LHCN-M2 (cell line): ENCODE results near the gene RBP3. TPM values are rescaled to one million over a fixed set of nuclear protein-coding genes. Genes with fewer than 3 reads are reported as not detected.

Experiments
- DNase-seq: peaks from one replicate; pipeline ENCODE4 v3.0.0-alpha.2; 2012; ENCODE audit warnings: low read depth
- total RNA-seq: library from RNA; depleted of rRNA; stranded (reverse); fragments of >200 nt; gene quantifications from 2 replicates; pipeline ENCODE4 v1.2.3, GENCODE V29; 2014; rRNA removed

The RBP3 gene
- total RNA-seq, 1 experiment from 2014 or later, result not detected

DNA sequence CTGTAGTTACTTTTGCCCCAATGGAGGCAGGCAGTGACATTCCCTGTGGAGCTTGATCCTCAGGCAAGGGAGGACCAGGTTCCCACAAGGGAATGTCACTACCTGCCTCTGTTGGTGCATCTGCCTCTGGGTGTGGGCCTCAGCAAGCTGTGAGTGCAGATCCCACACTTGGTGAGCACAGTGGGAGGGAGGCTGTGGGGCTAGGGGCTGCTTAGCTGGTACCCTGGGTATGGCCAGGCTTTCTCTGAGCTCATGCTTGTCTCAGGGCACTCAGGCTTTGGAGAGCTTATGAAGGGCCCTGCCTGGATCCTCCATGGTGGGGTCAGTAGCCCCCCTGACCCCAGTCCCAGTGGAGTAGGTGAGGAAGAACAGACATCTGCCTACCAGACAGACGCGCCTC lies 52.1 kb downstream of the RBP3 start:
- no peak for DNase-seq

DNA sequence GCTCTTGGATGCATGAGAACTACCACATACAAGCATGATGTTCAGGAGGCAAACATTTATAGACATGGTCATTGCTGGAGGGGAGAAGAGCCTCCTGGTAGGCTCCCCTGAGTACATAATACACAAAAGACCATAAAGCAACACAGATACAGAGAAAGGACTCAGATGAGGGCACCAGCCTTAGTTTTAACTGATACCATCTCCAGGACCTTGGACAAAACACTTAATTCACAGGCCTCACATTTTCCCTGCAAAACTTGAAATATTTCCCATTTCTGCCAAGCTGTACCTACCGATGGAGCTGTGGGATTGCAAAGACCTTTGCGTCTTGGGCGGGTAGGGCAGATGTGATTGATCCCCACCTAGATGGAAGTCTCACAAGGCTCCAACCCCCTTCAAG lies 52.6 kb downstream of the RBP3 start:
- no peak for DNase-seq

- no peak for DNase-seq
Observed at GRCh38 chr10:47401210-47401609, 53.0 kb downstream of the RBP3 start.

GRCh38 chr10:47401874-47402640 lies 53.9 kb downstream of the RBP3 start:
- DNase-seq, result no peak

GRCh38 chr10:47402641-47403301 lies 54.6 kb downstream of the RBP3 start:
- peak; percentile 90 for DNase-seq

GRCh38 chr10:47403446-47404318 lies 55.5 kb downstream of the RBP3 start:
- no peak for DNase-seq

DNA sequence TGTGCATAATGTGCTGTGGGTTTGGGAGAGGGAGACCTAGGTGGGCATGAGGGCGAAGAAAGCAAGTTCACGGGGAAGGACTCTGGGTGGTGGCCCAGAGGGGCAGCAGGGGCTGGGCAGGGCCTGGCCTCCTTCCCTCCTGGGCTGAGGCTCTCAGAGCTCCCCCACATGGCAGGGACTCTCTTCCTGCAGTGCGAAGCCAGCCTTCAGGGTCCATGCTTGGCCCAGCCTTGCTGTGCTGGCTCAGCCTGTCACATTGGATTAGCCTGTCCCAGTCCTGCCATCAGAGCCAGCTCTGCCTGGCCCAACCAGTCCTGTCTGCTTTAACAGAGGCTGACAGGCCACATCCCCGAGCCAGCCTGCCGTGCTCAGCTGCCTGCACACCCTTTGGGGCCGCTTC lies 56.3 kb downstream of the RBP3 start:
- DNase-seq, result no peak

DNA sequence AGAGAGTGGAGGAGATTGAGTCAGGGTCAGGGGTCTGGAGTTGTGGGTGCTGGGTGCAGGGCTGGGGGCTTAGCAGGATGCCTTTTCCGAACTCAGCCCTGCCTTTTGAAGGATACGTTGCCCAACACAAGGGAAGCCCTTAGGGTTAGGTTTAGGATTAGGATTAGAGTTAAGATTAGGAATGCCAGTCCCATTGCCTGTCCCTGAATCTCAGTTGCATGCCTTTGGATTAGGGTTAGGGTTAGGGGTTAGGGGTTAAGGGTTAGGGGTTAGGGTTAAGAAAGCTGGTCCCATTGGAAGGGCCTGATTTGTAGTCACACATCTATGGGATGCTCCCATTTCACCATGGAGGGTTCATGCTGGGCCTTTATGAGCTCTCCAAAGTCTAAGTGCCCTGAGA lies 56.8 kb downstream of the RBP3 start:
- no peak for DNase-seq

DNA sequence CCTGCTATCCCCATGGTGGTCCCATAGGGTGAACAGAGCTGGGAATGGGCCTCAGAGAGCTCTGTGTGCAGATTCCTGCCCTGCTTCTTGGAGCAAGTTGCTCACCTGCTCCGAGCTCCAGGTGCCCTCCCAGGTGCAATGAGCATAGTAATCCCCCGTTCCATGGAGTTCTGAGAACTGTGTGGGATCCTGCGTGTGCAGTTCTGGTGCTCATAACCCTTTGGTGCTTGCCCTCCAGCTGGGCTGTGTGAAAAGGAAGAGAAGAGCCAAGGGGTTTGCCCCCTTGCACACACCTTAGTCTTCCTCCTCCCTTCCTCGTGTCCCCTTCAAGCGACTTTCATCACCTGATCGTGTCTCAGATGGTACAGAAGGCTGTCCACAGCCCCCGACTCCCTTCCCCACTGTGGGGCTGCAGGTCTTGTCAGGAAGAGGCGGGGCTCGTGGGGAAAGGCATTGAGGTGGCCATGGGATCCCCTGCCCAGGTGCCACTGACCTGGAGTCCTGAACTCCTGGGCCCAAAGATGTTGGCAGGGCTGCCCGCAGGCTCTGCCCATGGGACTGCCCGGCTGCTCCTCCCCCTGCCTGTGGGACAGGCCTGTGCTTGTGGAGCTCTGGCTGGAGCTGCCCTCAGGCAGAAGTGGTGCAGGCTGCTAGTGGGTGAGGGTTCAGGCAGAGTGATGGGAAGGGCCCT lies 57.8 kb downstream of the RBP3 start:
- DNase-seq, result no peak

GRCh38 chr10:47406548-47406869 lies 58.3 kb downstream of the RBP3 start:
- no peak for DNase-seq

GRCh38 chr10:47406870-47407691 lies 58.9 kb downstream of the RBP3 start:
- peak; percentile 49 for DNase-seq

Other genes starting within 250 kb of the RBP3 start
- gene GDF10, start 48.2 kb upstream of the RBP3 start, total RNA-seq, result not detected in 2 replicates
- not detected in 2 replicates for gene GDF2, start 25.9 kb upstream of the RBP3 start, total RNA-seq
- 0.11 TPM in 1 of 2 replicates, not detected in the other for gene ZNF488, start 35.9 kb downstream of the RBP3 start, total RNA-seq
- not detected in 2 replicates for gene ANXA8, start 135.8 kb downstream of the RBP3 start, total RNA-seq
- gene FAM25G, start 143.3 kb downstream of the RBP3 start, total RNA-seq, result not detected in 2 replicates
- gene AGAP9, start 175.3 kb downstream of the RBP3 start, total RNA-seq, result 2.2 and 2.3 TPM in 2 replicates